GM18498 (cell line): ENCODE measurements around the gene GPR183.

Experiments
- ATAC-seq: cut with Tn5 transposase; IDR thresholded peaks from one replicate; pipeline ENCODE4 v1.9.1; 2021; ENCODE audit warnings: mild to moderate bottlenecking, moderate library complexity; ENCODE audit not compliant: unreplicated experiment

Gene GPR183

DNA sequence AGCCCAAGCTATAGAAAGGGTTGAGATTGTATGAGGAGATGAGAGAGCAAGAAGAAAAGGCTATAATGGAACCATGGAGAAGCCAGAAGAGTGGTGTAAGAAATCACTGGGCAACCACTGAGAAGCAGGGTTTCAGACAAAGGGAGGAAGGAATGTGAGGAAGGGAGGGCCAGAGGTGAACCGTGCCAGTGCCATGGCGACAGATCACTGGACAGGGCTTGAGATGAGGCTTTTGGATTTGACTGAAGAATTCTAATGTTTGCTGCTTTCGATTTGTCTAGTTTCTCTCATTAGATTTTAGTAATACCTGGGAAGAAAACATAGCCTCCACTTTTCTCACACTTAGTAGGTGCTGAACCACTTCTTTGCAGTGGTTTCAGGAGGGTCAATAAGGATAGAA, 6.3 kb upstream of the GPR183 start:
- no peak for ATAC-seq

DNA sequence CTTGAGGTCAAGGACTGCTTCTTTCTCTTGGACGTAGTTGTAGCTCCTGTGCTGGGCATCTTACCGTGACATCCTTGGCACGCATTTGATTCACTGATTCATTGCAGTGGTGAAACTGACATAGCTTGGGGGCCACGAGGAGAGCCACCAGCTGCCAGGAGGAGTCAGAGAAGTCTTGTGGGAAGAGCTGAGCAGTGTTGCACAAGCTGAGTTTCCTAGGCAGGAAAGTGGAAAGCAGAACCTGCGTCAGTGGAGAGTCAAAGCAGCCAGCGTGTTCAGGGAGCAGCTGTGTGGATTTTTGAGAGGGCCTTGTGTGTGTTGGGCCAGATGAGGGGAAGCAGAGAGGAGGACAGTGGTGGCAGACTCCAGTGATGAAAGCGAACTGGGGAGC, 5.3 kb upstream of the GPR183 start:
- no peak for ATAC-seq

DNA sequence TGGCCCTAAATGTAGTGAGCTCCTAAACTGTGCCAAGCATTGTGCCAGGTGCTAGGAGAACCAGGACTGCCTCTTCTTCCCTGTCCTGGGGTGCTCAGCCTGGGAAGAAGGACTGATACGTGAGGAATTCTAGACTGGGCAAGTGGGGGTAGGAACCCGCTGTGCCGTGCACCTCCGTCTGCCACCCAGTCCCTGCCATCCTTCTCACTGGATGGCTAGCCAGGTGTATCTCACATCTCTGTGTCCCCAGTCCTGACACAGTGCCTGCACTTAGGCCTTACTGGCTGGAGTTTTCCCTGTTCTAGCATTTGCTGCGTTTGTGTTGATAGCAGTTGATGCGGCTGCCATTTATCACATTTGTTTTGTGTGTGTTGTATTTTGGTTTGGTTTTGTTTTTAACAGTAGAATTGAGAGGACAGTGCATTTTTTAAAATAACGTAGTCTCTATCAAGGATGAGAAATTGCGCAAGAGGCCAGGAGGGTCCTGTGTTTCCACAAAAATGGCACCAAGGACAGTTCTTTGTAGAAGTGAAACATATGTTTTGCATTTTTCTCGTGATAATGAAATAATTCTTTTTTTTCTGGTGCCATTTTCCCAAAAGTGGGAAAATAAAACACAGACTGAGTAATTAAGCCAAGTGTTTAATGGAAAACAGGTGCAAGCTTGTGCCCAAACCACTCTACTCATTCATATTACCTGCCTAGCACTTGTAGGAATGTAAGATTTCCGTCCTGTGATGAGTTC, 4.7 kb upstream of the GPR183 start:
- ATAC-seq, result no peak

DNA sequence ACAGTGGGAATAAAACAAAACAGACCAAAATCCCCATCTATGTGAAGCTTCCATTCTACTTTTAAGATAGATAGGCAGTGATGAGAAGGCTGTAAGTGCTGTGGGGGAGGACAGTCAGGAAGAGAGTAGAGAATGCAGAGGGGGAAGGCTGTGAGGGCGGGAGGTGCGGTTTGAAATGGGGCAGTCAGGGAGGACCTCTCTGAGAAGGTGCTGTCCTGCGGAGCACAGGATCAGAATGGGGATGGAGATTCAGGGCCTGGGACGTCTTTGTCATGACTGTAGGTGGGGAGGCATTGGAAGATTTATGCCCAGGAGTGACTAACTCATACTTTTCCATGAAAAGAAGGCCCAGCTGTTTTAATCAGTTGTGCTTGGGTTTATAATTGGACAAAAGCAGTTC, 3.9 kb upstream of the GPR183 start:
- ATAC-seq, result no peak

DNA sequence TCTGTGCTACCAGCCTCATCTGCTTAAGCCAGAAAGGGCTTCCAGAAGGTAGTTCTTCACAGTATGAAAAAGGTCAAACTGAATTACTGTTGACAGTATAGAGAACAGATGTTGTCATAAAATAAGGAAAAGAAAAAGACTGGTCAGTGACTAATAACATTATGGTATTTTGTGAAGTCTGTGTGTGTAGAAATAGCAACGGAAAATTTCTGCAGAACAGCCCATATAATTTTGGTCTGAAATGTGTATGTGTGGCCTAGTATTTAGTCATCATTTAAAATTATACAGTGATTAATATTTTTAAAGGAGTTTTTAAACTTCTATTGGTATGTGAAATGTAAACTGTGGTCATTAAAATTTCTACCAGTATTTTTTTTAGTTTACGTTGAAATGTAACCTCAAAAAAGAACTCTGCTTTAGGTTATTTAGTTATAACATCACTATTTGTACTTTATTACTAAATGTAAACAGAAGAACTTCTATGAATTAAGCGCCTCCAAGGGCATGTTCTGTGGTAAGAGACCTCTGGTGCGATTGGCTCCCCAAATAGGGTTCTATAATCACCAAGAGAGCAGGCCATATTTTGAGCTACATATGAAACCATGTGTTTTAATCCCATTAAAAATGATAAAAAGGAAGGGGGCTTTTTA, 3.3 kb upstream of the GPR183 start:
- no peak for ATAC-seq

DNA sequence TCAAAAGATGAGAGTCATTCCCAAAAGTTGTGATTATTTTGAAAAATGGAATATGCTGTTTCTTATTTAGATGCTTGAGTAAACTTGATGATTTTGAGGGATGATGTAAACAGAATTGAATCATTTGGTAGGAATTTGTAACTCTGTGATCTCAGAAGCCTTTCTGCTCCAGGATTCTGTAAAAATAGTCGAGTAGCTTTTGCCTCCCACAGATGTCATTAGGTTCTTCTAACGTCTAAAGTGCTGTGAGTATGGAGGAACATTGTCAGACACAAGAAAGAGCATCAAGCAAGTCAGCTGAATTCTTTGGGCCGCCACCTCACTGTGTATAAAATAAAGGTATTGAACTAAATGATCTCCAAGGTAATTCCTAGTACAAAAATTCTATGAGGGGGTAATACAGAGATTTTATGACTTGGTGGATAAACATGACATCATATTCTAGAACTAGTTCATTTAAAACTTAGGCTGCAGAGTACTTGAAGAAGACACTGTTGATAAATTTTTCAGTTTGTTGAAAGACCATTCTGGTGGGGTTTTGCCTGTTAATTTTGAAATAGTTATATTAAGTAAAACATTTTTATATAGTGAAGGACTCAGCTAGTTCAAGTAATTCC, 1.4 kb upstream of the GPR183 start:
- no peak for ATAC-seq

DNA sequence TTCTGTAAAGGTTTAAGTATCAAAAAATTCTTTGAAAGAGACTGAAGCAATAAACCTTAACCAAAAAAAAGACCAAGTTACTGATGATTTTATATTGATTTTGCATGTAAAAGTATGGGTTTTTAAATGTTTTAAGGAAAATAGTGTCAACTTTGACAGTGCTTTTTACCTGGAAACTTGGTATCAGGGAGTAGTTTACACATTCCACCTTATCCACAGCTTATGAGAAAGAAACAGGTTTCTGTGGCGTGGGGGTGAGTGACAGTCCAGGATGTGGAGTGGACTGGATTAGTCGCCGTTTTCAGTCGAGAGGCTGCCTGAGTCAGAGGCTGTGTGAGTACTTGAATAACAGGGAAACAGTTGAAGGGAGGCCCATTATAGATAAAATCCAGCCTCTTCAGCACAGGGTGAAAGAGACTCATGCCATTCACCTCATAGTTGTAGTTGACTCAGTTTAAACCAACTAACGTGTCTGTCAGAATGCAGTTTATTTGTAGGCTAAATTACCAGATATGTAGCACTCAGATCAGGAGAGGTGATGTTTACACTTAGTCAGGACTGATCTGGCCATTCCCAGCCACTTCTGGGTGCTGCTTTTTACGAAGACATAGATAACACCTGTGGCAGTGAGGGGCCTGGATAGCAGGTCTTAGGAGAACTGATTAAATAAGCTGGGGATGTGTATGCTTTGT, 595 bp upstream of the GPR183 start:
- ATAC-seq, result peak; percentile 51

DNA sequence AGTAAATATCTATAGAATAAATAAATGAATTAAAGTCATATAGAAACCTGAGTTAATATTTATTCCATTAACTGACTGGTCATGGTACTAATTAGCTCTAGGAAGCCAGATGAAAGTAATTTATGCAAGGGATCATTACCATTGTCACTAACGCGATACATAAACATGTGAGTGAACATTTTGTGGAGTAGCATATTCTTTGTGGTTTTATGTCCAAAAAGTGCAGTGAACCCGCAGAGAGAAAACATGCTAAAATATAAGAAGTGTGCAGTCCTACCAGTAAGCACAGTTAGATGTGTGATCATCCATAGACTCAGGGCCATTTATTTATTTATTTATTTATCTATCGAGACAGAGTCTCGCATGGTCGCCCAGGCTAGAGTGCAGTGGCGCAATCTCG, 1.6 kb downstream of the GPR183 start:
- no peak for ATAC-seq

DNA sequence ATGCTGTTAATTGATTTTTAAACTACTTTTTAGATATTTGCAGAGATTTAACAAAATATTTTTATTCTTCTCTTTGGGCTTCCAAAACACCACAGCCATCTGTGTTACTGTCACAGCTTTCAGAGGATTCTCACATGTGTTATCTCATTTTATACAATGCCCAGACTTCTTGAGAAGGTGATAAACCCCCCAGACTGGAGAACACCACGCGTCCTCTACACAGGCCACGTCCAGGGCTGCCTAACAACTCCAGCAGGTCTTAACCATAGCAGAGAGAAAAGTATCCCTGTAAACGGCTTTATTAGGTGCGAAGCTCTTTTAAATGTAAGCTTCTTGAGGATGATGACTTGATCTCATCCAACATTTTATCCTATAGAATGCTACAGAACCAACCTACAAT, 2.0 kb downstream of the GPR183 start:
- ATAC-seq, result no peak

DNA sequence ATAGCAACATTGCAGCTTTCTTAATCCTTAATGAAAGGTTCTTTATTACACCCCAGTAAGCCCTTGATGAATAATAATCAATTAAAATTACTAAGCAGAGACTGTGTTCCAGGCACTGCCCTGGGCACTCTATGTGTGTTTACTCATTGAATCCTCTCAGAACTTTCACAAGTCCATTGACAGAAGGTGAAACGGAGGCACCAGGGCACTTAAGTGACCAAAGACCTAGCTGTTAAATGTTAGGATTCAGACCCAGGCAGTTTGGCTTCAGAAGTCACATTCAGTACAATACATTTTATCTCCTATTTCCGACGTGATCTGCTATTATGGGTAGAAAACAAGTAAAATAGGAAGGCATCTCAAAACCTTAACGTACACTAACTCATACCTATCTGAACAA, 2.7 kb downstream of the GPR183 start:
- ATAC-seq, result no peak

DNA sequence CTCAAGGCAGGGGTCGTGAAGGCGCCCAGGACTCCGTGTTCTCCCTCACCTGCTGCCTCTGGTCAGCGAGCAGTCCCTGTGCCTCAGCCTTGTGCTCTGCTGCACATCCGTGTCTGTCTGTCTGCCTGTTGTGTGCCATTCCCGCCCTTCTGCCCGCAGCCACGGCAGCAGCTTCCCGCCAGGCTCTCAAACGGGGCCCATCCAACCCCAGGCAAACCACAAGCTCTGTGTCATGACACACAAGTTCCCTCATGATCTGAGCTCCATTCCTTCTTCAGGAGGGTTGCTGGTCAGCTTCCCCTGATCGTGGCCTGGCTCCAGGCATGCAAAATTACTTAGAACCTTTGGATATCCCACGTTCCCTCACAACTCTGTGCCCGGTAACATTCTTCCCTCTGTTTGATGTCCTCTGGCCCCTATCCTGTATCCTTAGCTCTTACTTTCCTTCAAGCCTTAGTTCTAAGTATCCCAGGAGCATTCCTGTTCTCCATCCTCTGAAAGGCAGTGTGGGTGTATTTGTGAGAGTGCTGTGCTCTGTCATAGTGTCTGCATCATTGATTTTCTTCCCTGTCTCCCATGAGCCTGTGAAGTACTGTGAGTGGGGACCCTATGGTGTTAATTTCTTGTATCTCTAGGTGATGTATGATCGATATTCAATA, 3.2 kb downstream of the GPR183 start:
- no peak for ATAC-seq

DNA sequence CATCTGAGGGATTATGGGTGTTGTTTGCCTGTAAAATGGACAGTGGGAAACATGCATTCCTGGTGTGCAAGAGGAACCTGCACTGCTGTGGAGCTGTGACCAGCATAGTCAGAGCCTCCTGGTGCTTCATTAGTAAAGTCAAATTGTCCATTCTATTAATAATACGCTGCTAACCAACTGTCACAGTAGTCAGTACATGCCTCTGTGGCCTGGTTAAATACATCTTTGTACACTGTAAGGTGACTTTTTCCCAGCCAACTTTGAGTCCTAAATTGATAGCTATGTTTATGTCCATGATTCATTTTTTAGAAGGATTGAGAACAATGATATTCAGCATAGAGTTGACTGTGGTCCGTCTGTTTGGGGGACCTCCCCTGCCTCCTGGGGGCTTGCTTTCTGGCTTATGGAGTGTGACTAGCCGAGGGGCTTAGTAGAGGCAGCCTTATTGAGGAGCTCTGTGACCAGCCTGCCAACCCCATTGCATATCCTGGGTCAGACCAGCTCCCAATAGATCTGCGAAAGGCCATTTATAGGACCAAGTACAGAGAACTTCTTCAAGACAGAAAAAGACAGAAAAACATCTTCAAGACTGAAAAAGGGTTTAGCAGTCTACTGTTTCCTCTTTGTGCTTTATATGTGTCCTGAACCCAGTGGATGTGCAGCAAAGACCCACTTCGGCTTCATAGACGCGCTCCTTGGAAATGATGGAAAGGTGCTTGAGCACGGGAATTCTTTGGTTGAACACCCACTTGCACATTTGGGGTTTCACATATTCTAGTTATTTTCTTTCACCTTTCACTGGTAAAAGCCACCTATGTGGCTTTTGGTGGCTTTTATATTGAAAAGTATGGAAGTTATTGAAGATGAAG, 4.3 kb downstream of the GPR183 start:
- ATAC-seq, result no peak

DNA sequence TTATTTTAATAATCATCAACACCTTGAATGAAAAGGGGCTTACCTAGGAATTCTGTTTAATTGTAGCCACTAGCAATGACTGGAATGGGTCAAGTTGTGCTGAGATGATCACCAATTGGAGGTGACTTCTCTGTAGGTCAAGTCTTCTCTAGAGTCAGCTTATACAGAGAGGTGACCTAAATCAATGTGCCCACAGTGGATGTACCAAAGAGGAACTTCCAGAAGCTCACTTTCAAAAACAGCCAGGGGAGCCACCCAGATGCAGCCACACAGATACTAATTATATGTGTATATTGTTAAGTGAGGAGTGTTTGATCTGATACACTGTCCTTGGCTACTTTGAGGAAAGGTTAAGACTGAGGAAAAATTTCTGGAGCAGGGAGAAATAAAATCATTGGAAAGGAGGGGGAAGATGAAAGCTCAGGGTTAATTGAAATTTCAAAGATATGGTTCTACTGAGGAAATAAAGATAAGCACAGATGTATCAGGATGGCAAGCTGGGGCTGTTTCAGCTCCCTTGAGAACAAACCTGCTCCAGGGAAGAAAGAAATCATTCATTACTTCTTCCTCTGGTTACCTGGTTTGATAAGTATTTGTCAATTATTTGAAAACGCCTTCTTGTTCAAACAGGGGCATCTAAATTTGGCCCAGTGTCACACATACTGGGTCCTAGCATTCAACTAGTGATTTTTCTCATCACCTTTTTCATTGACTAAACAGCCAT, 5.1 kb downstream of the GPR183 start:
- no peak for ATAC-seq

DNA sequence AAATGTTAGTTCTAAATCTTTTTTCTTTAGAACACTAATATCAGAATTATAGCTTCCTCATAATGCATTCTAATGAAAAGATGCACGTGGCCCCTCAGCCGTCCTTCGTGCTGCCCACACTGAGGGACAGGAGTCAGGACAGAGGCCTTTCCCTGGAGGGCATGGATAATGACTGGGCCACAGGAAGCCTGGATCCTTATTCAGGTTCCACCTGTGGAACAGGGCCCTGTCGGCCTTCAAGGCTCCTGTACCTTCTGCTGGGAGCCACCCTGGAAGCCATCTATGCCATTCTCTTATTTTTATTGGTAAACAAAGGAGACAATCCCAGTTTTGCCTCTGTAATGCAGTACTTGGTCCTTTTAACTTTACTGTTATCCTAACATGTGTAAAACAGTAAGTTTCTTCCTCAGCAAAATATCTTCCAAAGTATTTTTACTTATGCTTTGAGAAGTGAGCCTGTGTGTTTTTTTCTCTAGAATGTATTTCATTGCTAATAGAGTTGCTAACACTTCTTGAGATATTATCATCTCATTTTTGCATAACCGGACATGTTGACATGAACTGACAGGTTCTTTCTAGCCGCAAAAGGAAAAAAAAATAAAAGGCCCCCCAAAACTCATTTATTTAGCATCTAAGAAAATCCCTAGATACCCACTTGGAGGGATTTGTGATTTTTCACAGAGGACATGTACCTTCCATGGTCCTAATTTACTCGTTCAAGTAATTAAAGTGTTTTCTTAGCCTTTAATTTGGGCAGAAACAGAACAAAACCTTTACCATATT, 6.0 kb downstream of the GPR183 start:
- no peak for ATAC-seq

DNA sequence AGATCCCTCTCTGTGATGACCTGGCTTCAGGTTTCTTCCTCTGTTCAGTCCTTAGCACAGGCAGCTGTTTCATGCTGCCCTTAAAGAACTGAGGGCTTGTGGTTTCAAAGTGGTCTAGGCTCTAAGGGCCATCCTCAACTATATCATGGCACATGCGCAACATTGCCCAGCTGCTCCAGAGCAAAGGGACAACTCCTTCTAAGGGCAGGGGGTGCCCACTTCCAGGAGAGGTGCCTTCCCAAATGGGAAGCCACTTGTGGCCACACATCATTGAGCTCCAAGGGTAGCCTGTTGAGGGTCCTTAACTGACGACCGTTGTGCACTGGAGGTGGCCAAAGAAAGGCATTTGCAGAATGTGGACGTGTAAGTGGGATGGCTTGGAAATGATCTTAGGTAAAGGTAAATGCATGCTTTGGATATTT, 7.3 kb downstream of the GPR183 start:
- no peak for ATAC-seq

DNA sequence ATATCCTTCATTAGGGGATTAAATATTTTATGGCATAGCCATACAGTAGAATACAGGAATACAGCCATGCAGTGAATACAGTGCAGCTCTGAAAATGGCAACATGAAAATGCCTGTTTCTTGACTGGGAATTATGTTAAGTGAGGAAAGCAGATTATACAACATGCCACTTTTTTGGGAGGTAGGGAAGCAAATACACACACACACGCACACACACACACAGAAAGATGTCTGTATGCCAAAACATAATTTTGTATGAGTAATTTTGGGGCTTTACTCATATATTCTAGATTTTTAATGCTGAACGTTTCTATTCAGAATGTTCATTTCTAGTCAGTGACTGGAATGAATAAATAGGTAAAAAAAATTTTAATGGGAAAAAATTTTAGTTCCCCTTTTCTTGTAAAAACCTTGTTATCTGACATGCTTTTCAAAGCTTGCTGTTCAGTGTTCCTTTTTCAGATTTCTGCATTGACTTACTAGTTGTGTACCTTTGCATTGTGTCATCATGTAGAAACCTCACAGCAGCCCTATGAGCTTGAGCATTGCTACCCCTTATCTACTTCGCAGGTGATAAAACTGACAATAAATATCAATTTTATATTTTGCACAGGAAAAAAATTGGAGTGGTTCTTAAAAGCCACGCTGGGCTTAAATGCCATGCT, 7.8 kb downstream of the GPR183 start:
- no peak for ATAC-seq

DNA sequence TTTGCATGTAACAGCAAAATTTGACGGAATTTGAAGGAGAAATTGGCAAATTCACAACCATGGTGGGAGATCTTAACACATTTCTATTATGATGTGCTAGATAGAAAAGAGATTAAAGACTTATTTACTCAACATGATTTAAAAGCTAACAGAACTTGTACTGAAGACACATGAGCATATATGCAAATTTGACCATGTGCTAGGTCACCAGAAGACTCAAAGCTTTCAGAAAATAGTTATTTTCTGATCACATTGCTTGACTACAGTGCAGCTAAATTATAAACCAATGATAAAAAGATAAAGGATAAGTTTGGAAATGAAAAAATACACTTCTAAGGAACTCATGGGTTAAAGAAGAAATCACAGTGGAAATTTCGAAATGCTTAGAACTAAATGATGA, 9.1 kb downstream of the GPR183 start:
- no peak for ATAC-seq

DNA sequence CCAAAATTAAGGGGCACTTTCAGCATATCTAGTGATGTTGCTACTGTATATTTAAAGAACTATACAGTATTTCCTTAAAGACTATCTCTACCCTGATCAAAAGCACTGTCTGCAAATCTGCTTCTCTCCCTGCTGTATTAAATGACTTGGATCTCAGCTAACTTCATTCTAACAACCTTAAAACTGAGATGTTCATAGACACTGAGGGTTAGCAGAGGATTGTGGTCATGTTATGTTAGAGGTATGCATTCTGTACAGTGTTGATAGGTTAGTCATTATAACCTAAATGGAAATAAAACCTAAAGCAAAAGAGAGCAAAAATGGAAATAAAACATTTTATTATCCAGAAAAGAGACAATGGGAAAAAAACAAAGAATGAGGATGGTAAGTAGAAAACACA, 9.9 kb downstream of the GPR183 start:
- no peak for ATAC-seq
